C1 segment of cervical spinal cord (tissue), 14 donors: ENCODE measurements around the gene ABCA7.

ENCODE experiments used
- DNase-seq, 14 donors: peaks; one replicate each; lab custom pipeline; 2025; lab: John Stamatoyannopoulos, UW

The ABCA7 gene

GRCh38 chr19:1054102-1055027, 14.5 kb downstream of the ABCA7 start:
- no peak for DNase-seq

DNA sequence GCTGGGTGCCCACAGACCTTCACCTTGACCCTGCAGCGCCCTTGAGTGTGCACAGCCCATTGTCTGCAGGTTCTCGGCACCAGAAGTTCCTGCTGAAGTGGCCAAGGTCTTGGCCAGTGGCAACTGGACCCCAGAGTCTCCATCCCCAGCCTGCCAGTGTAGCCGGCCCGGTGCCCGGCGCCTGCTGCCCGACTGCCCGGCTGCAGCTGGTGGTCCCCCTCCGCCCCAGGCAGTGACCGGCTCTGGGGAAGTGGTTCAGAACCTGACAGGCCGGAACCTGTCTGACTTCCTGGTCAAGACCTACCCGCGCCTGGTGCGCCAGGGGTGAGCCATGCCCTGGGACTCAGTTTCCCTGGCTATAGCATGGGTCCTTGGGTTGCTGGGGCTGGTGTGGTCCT, 15.1 kb downstream of the ABCA7 start:
- no peak for DNase-seq

DNA sequence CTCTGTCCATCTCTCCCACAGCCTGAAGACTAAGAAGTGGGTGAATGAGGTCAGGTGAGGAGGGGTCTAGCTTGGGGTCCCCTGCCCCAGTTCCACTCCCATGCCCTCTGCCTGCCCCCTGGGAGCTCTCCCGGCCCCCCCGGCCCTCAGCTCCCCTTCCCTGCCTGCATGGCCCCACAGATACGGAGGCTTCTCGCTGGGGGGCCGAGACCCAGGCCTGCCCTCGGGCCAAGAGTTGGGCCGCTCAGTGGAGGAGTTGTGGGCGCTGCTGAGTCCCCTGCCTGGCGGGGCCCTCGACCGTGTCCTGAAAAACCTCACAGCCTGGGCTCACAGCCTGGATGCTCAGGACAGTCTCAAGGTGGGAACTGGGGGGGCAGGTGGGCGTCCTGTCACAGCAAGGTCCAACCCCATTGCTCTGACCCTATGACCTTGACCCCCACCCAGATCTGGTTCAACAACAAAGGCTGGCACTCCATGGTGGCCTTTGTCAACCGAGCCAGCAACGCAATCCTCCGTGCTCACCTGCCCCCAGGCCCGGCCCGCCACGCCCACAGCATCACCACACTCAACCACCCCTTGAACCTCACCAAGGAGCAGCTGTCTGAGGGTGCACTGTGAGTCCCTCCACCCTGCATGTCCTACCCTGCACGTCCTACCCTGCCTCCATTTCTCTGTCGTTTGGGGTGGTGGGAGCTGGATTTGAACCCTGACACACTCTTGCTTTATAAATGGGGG, 16.1 kb downstream of the ABCA7 start:
- no peak for DNase-seq

- DNase-seq, result no peak
Observed at GRCh38 chr19:1057176-1057855, 17.4 kb downstream of the ABCA7 start.

DNA sequence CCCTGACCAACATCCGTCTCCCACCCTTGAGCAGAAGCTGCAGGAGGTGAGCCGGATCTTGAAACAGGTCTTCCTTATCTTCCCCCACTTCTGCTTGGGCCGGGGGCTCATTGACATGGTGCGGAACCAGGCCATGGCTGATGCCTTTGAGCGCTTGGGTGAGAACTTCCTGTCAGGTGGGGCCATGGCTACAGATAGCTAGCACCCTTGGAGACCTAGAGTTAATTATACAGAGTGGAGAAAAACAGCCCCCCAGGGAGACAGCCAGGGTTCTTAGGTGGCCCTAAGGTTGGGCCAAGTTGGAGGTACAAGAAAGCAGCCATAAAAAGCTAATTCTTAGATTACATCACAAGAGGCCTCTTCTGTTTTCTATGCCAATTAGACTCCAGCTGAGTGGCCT, 18.2 kb downstream of the ABCA7 start:
- DNase-seq, result no peak

- DNase-seq, result no peak
Observed at GRCh38 chr19:1060689-1061088, 20.8 kb downstream of the ABCA7 start.

GRCh38 chr19:1061987-1062386, 22.1 kb downstream of the ABCA7 start:
- no peak for DNase-seq

GRCh38 chr19:1062387-1063029, 22.6 kb downstream of the ABCA7 start:
- no peak for DNase-seq

DNA sequence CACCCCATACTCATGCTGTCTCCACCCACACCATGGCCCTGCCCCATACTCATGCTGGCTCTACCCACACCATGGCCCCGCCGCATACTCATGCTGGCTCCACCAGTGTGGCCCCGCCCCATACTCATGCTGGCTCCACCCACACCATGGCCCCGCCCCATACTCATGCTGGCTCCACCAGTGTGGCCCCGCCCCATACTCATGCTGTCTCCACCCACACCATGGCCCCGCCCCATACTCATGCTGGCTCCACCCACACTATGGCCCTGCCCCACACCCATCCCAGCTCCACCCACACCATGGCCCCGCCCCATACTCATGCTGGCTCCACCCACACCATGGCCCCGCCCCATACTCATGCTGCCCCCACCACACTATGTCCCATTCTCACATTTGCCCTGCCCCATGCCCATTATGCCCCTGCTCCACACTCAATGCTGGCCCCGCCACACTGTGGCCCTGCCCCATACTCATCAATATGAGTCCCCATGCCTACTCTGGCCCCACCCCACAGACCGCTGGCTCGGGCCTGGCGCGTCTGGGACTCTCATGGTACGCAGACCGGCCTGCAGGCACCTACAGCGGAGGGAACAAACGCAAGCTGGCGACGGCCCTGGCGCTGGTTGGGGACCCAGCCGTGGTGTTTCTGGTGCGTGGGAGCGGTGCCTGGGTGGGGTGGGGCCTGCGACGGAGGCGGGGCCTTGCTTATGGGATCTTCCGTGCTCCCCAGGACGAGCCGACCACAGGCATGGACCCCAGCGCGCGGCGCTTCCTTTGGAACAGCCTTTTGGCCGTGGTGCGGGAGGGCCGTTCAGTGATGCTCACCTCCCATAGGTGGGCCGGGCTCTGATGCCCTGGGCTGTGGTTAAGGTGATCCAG, 23.4 kb downstream of the ABCA7 start:
- DNase-seq, result no peak

- DNase-seq, result no peak
Observed at GRCh38 chr19:1063909-1064660, 24.2 kb downstream of the ABCA7 start.

GRCh38 chr19:1064661-1065605, 25.0 kb downstream of the ABCA7 start:
- peak in 2 of 14 donors; percentile 5 to 21 for DNase-seq

GRCh38 chr19:1065606-1066109, 25.8 kb downstream of the ABCA7 start:
- no peak for DNase-seq

- no peak for DNase-seq
Observed at GRCh38 chr19:1066251-1066747, 26.4 kb downstream of the ABCA7 start.

- peak in 2 of 14 donors; percentile 16 to 17 for DNase-seq
Observed at GRCh38 chr19:1066748-1067340, 26.9 kb downstream of the ABCA7 start, which contains the start of gene ARHGAP45. TSS of gene ARHGAP45 (plus strand) at chr19:1067167. CDS start at chr19:1067406, 239 bp downstream.

DNA sequence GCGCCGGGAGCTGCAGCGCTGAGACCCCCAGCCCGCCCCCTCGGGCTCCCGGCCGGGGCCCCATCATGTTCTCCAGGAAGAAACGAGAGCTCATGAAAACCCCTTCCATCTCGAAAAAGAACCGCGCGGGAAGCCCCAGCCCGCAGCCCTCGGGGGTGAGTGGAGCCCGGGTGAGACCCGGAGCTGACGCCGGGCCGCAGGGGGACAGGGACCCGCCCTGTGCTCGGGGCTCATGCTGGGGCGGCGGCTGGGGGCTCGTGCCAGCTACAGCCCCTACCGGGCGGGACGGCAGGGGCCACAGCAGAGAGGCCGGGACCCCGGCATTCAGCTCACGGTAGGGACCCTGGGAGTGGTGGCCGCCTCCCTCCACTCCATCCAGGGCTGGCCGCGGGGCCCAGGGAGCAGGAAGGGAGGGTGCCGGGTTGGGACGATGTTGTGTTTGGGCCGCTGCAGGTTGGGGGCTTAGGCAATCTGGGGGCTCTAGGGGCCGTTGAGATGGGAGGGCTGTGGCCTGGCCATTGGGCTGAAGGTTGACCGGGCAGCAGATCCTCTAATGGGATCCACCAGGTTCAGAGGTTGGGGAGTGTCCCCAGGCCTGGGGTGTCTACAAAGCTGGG, 27.5 kb downstream of the ABCA7 start:
- no peak for DNase-seq

- peak in 5 of 14 donors; percentile 5 to 42 (median 33) for DNase-seq
Observed at GRCh38 chr19:1068009-1069001, 28.4 kb downstream of the ABCA7 start.
